Measurements from ENCODE around the gene NAT8. TPM values are rescaled to one million over a fixed set of nuclear protein-coding genes. Genes with fewer than 3 reads are reported as not detected.
"Not testable (repeated sequence)": the region's sequence is repeated elsewhere in the genome, so short reads cannot be mapped to it uniquely, and the experiment has no call there.

The NAT8 gene
- total RNA-seq = not detected in 2 replicates

DNA sequence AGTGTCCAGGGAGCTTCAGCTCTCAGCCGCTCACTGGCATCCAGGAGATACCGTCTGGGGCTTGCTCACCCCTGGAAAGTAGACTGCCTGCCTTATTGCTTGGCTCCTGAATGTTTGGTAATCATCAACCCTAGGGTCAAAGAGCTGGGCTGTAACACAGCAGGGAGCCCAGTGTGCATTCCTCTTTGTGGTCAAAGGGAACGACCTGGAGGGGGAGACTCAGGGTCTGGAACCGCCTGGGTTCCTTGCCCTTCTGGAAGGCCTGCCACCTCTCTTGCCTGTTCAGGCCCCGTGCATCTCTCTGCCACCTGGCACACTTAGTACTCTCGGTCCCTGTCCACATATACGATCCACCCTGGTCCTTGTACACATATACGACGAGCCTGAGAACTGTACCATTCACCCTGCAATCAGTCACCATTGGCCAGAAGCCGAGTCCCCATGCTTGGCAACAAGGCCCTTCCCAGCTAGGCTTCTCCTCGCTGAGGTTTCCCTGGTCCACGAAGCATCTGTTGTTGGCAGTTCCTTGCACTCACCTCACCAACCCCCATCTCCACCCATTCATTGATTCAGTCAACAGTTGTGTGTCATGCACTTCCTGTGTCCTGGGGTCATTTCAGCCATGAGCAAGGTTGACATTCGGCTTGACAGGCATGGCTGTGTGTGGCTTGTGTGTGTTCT lies at the start of gene NAT8:
NAT8 (minus strand) TSS at position 85 of the 681 bp plus-strand sequence. CDS start 794 bp downstream, outside the sequence.
- intact Hi-C loops (cut with micrococcal nuclease) = no loop called here

DNA sequence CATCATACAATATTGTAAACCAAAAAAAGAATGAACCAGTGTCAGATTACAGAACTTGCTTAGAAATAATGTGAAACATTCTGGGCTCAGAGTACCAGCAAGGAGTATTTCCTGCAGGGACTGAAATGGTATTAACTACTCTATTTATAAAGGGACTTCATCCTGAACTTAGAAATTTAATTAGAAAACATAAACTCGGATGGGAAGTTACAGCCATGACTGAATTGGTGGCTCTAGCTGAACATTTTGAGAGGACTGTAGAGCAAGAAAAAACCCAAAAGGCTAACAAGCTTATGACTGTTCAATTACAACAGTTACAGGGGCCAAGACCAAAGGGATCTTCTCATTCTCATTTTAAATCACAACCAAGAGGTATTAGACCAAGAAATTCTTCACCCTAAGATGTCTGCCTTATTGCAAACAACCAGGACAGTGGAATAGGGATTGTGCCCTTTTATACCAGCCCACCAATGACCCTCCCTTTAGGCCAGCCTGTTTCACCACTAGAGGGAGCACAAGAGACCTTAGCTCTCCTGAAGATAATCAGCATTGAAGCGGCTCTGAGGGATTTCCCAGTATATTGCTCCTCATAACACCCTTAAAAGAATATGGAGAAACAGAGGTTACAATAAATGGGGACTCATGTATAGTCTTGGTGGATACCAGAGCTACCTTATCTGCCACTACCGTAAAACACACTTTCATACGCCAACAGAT lies 48.3 kb upstream of the NAT8 start:
- intact Hi-C loops (cut with micrococcal nuclease) = not testable (repeated sequence)

GRCh38 chr2:73688494-73688893 lies 46.3 kb upstream of the NAT8 start:
- intact Hi-C loops (cut with micrococcal nuclease) = not testable (repeated sequence)

GRCh38 chr2:73685764-73686438 lies 43.7 kb upstream of the NAT8 start:
- intact Hi-C loops (cut with micrococcal nuclease) = no loop called here

- intact Hi-C loops (cut with micrococcal nuclease) = loop anchor here (5.0 kb wide), 1 partner anchor 652 kb away; no protein-coding TSS in a partner anchor
These were observed 42.7 kb upstream of the NAT8 start for GRCh38 chr2:73684905-73685304.

GRCh38 chr2:73684325-73684724 lies 42.1 kb upstream of the NAT8 start:
- intact Hi-C loops (cut with micrococcal nuclease) = loop anchor here (5.0 kb wide), 1 partner anchor 653 kb away; no protein-coding TSS in a partner anchor

GRCh38 chr2:73679951-73680571 lies 37.8 kb upstream of the NAT8 start:
- intact Hi-C loops (cut with micrococcal nuclease) = loop anchor here (5.0 kb wide), 1 partner anchor 657 kb away; no protein-coding TSS in a partner anchor

DNA sequence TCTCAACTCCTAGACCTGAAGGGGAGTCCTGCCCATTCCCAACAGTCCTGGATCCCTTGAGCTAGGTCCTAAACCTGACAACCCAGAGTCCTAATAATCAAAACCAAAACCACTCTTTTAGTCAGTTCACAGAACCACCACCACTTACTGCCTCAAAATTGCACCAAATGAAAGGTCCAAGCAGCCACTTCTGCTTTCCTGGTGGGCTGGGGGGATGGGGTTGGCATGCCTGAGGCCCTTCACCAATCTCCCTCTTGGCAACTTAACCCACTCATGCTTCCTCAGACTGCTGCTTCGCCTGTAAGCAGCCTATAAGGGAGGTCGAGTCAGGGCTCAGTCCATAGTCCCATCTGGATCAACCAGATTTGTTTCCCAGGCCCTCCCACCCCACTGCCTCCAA lies 37.0 kb upstream of the NAT8 start:
- intact Hi-C loops (cut with micrococcal nuclease) = not testable (repeated sequence)

DNA sequence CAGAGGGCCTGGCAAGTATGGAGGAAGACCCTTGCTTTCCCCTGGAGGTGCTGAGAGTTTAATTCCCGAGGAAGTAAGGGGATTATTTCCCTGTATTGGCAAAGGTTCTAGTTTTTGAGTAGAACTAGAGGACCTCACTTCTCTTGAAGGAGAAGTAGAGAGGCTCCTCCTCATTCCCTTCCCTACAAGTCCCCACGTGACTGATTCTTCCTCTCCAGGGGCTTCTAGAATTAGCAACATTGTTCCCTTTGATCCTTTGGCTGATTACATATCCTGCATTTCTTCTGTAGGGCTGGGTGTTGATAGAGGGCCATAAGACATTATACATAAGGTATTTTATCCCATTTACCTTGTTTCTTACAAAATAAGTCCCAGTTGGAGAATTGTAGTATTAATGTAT lies 35.8 kb upstream of the NAT8 start:
- intact Hi-C loops (cut with micrococcal nuclease) = not testable (repeated sequence)

GRCh38 chr2:73676211-73676610 lies 34.0 kb upstream of the NAT8 start:
- intact Hi-C loops (cut with micrococcal nuclease) = not testable (repeated sequence)

DNA sequence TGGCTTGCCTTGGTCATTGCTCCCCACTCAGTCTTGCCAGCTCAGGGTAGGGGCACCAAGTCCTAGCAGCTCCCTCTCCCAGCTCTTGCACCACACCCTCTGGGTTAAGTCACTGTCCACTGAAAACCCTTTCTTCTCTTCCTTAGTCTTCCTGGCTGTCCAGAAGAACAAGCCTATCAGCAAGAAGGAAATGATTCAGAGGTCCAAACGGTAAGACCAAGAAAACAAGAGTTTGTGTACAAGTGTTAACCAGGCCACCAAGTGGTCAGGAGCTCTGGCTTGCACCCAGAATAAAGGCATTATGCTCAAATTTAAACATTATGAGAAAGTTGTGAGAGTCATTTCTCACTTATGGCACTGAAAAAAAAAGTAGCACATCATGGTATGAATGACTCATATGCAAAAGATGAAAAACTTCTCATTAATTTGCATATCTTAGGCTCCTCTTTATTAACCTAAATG lies 32.5 kb upstream of the NAT8 start:
- intact Hi-C loops (cut with micrococcal nuclease) = not testable (repeated sequence)

GRCh38 chr2:73669976-73670375 lies 27.8 kb upstream of the NAT8 start:
- intact Hi-C loops (cut with micrococcal nuclease) = not testable (repeated sequence)

DNA sequence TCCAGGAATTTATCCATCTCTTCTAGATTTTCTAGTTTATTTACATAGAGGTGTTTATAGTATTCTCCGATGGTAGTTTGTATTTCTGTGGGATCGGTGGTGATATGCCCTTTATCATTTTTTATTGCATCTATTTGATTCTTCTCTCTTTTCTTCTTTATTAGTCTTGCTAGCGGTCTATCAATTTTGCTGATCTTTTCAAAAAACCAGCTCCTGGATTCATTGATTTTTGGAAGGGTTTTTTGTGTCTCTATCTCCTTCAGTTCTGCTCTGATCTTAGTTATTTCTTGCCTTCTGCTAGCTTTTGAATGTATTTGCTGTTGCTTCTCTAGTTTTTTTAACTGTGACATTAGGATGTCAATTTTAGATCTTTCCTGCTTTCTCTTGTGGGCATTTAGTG lies 25.0 kb upstream of the NAT8 start:
- intact Hi-C loops (cut with micrococcal nuclease) = not testable (repeated sequence)

GRCh38 chr2:73654175-73654574 lies 12.0 kb upstream of the NAT8 start:
- intact Hi-C loops (cut with micrococcal nuclease) = no loop called here

GRCh38 chr2:73652348-73652747 lies 10.1 kb upstream of the NAT8 start:
- intact Hi-C loops (cut with micrococcal nuclease) = no loop called here

DNA sequence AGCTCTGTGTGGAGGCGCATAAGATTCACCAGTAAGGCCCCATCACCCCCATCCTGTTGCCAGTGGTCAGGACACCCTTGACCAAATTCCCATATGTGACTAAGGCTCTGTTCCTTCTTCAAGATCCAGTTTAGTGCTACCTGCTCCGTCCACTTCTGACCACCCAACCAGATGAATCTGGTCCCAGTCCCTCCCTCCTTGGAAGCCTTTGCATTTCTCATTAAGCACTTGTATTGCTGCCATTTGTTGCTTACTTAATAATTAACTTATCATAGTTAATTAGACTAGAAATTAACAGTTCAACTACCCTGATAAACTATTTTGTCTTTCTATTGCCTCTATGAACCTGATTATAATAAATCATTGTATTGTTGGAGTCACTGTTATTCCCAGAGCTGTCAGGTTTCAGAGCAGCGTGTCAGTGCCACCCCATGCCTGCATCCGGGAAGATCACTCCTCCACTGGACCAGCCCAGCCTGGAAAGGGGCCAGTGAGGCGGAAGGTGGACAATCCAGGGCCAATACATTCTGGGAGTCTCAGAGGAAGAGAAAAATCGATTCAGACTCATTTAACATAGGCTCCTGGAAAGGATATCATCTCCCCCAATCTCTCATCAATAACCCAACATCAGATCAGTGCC lies 9.5 kb upstream of the NAT8 start:
- intact Hi-C loops (cut with micrococcal nuclease) = no loop called here

DNA sequence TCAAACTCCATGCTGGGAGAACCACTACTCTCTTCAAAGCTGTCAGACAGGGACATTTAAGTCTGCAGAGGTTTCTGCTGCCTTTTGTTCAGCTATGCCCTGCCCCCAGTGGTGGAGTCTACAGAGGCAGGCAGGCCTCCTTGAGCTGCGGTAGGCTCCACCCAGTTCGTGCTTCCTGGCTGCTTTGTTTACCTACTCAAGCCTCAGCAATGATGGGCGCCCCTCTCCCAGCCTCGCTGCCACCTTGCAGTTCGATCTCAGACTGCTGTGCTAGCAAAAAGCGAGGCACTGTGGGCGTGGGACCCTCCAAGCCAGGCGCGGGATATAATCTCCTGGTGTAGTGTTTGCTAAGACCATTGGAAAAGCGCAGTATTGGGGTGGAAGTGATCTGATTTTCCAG lies 5.5 kb upstream of the NAT8 start:
- intact Hi-C loops (cut with micrococcal nuclease) = not testable (repeated sequence)

DNA sequence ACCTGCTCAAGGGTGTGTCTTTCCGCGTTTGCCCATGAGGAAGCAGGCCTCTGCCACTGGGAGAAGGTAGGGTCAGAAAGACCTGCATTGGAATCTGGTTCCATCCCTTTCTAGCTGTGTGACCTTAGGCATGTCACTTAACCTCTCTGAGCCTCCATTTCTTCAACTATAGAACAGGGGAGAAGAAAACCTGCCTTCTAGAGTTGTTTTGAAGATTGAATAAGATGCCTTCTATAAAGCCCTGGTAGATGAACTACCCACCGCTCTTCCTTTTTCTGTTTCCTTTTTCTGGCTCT lies 507 bp downstream of the NAT8 start:
- intact Hi-C loops (cut with micrococcal nuclease) = no loop called here

GRCh38 chr2:73640946-73641766 lies 1.1 kb downstream of the NAT8 start:
- intact Hi-C loops (cut with micrococcal nuclease) = no loop called here

DNA sequence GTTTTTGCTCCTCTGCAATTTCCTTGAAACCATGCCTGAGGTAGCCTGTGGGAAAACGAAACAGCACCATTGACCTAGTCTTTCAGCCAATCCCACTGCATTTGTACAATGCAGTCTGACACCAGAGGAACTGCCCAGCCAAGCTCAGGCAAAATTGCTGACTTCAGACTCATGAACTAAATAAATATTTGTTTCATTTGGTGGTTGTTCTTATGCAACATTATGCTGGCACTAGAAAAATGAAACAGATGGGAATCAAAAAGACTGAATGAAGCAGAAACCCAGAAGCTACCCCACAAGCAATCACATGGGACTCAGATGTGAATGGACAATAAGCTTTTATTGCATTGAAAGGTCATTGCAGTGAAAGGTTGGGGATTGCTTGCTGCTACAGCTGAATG lies 1.7 kb downstream of the NAT8 start:
- intact Hi-C loops (cut with micrococcal nuclease) = no loop called here

Measured in T-helper 1 cell treated with Interleukin-12 subunit alpha and Interleukin-12 subunit beta and Interleukin-4 antibody, amounts not matched to agents 30 ng/mL and 1 ng/mL, for 36 hours (primary cell).